MM.1S (cell line): ENCODE data around the gene IL15.

Experiments used
- CTCF ChIP-seq: fragments of 300-600 bp; sonication (generic); IDR thresholded peaks from 2 replicates; pipeline ENCODE4 v1.5.1; 2016; ENCODE audit warnings: antibody characterized with exemption, low read length, mixed read lengths
- EZH2 ChIP-seq: fragments of 300-600 bp; sonication (generic); optimal IDR thresholded peaks from 2 replicates; pipeline ENCODE3; 2017; ENCODE audit warnings: low read depth, mild to moderate bottlenecking, antibody characterized with exemption, low read length, mixed read lengths
- EZH2phosphoT487 ChIP-seq: fragments of 300-600 bp; sonication (generic); IDR thresholded peaks from 2 replicates; pipeline ENCODE4 v1.6.1; 2018; ENCODE audit warnings: antibody characterized with exemption, low read length

GRCh38 chr4:141705747-141706377 lies 69.5 kb downstream of the IL15 start:
- TF ChIP-seq EZH2 (no peak), CTCF (no peak), EZH2phosphoT487 (no peak)
